IPS-18a (cell line): Measurements from ENCODE around the gene SMIM23.

Experiments used
- H3K27ac ChIP-seq: one replicate; pipeline ENCODE4 v1.5.1; 2013; ENCODE audit warnings: low read length
- H3K27me3 ChIP-seq: one replicate; pipeline ENCODE4 v1.6.1; 2013; ENCODE audit warnings: mild to moderate bottlenecking, low read length; ENCODE audit not compliant: control insufficient read depth, insufficient read depth
- H3K36me3 ChIP-seq: one replicate; pipeline ENCODE4 v1.6.1; 2013; ENCODE audit warnings: low read depth, low read length; ENCODE audit not compliant: control insufficient read depth
- H3K4me1 ChIP-seq: one replicate; pipeline ENCODE4 v1.6.1; 2013; ENCODE audit warnings: low read depth, low read length; ENCODE audit not compliant: control insufficient read depth
- H3K4me3 ChIP-seq: one replicate; pipeline ENCODE4 v1.5.1; 2013; ENCODE audit warnings: low read length
- H3K9ac ChIP-seq: one replicate; pipeline ENCODE4 v1.6.1; 2013; ENCODE audit warnings: mild to moderate bottlenecking, low read length, moderate library complexity
- H3K9me3 ChIP-seq: one replicate; pipeline ENCODE4 v1.6.1; 2013; ENCODE audit warnings: low read depth, low read length; ENCODE audit not compliant: control insufficient read depth

The SMIM23 gene

GRCh38 chr5:171785517-171785916, at the start of gene SMIM23:
Gene SMIM23, plus strand, starts transcription at chr5:171785817. Its CDS starts 55 bp downstream, at chr5:171785872.
- no peaks in the 10 kb centered on the region for H3K4me1 ChIP-seq
- no peak within 1 kb of the TSS for H3K9ac ChIP-seq
- H3K27me3 ChIP-seq: no peaks in the 10 kb centered on the region
- no peak within 1 kb of the TSS for H3K27ac ChIP-seq
- H3K4me3 ChIP-seq: no peak within 1 kb of the TSS
- H3K9me3 ChIP-seq: no peaks in the 10 kb centered on the region
- no peaks in the 10 kb centered on the region for H3K36me3 ChIP-seq

- no peak overlapping the region for H3K27ac ChIP-seq
- H3K27me3 ChIP-seq: peaks cover 18% of the 10 kb centered on the region
- H3K4me1 ChIP-seq: peaks cover 22% of the 10 kb centered on the region
- H3K4me3 ChIP-seq: no peak overlapping the region
- H3K36me3 ChIP-seq: no peaks in the 10 kb centered on the region
- no peak overlapping the region for H3K9ac ChIP-seq
- no peaks in the 10 kb centered on the region for H3K9me3 ChIP-seq
Measured at GRCh38 chr5:171736976-171737891, 48.4 kb upstream of the SMIM23 start.

- H3K27me3 ChIP-seq: peaks cover 18% of the 10 kb centered on the region
- H3K9me3 ChIP-seq: no peaks in the 10 kb centered on the region
- H3K9ac ChIP-seq: no peak overlapping the region
- no peaks in the 10 kb centered on the region for H3K36me3 ChIP-seq
- no peak overlapping the region for H3K4me3 ChIP-seq
- peaks cover 22% of the 10 kb centered on the region for H3K4me1 ChIP-seq
- no peak overlapping the region for H3K27ac ChIP-seq
Measured at GRCh38 chr5:171738501-171738900, 47.1 kb upstream of the SMIM23 start.

- Histone ChIP-seq H3K27ac (no peak overlapping the region), H3K9me3 (no peaks in the 10 kb centered on the region), H3K36me3 (no peaks in the 10 kb centered on the region), H3K4me1 (peaks cover 22% of the 10 kb centered on the region), H3K9ac (no peak overlapping the region), H3K27me3 (peaks cover 18% of the 10 kb centered on the region), H3K4me3 (no peak overlapping the region)
Measured at GRCh38 chr5:171739271-171739670, 46.3 kb upstream of the SMIM23 start.

- no peaks in the 10 kb centered on the region for H3K9me3 ChIP-seq
- peaks cover 15% of the 10 kb centered on the region for H3K4me1 ChIP-seq
- H3K27ac ChIP-seq: no peak overlapping the region
- H3K27me3 ChIP-seq: peaks cover 13% of the 10 kb centered on the region
- H3K36me3 ChIP-seq: no peaks in the 10 kb centered on the region
- H3K9ac ChIP-seq: no peak overlapping the region
- H3K4me3 ChIP-seq: no peak overlapping the region
Measured at GRCh38 chr5:171743436-171744076, 42.1 kb upstream of the SMIM23 start.

GRCh38 chr5:171744264-171744663, 41.4 kb upstream of the SMIM23 start:
- no peak overlapping the region for H3K27ac ChIP-seq
- peaks cover 8% of the 10 kb centered on the region for H3K4me1 ChIP-seq
- no peaks in the 10 kb centered on the region for H3K36me3 ChIP-seq
- peaks cover 7% of the 10 kb centered on the region for H3K27me3 ChIP-seq
- no peaks in the 10 kb centered on the region for H3K9me3 ChIP-seq
- H3K9ac ChIP-seq: no peak overlapping the region
- H3K4me3 ChIP-seq: no peak overlapping the region

GRCh38 chr5:171744882-171745281, 40.7 kb upstream of the SMIM23 start:
- H3K27ac ChIP-seq: no peak overlapping the region
- peaks cover 4% of the 10 kb centered on the region for H3K27me3 ChIP-seq
- H3K4me1 ChIP-seq: peaks cover 2% of the 10 kb centered on the region
- no peak overlapping the region for H3K4me3 ChIP-seq
- H3K9ac ChIP-seq: no peak overlapping the region
- H3K9me3 ChIP-seq: no peaks in the 10 kb centered on the region
- H3K36me3 ChIP-seq: no peaks in the 10 kb centered on the region

- Histone ChIP-seq H3K4me1 (no peaks in the 10 kb centered on the region), H3K27me3 (no peaks in the 10 kb centered on the region), H3K27ac (no peak overlapping the region), H3K9ac (no peak overlapping the region), H3K4me3 (no peak overlapping the region), H3K9me3 (no peaks in the 10 kb centered on the region), H3K36me3 (no peaks in the 10 kb centered on the region)
Measured at GRCh38 chr5:171745602-171746001, 40.0 kb upstream of the SMIM23 start.

- no peaks in the 10 kb centered on the region for H3K9me3 ChIP-seq
- H3K4me3 ChIP-seq: no peak overlapping the region
- H3K9ac ChIP-seq: no peak overlapping the region
- no peaks in the 10 kb centered on the region for H3K4me1 ChIP-seq
- H3K27me3 ChIP-seq: no peaks in the 10 kb centered on the region
- no peak overlapping the region for H3K27ac ChIP-seq
- H3K36me3 ChIP-seq: no peaks in the 10 kb centered on the region
Measured at GRCh38 chr5:171747061-171747859, 38.4 kb upstream of the SMIM23 start.

GRCh38 chr5:171748720-171749119, 36.9 kb upstream of the SMIM23 start:
- no peaks in the 10 kb centered on the region for H3K27me3 ChIP-seq
- H3K9ac ChIP-seq: no peak overlapping the region
- H3K36me3 ChIP-seq: no peaks in the 10 kb centered on the region
- no peaks in the 10 kb centered on the region for H3K4me1 ChIP-seq
- no peaks in the 10 kb centered on the region for H3K9me3 ChIP-seq
- no peak overlapping the region for H3K27ac ChIP-seq
- no peak overlapping the region for H3K4me3 ChIP-seq

GRCh38 chr5:171749365-171749764, 36.3 kb upstream of the SMIM23 start:
- no peak overlapping the region for H3K27ac ChIP-seq
- no peaks in the 10 kb centered on the region for H3K4me1 ChIP-seq
- no peaks in the 10 kb centered on the region for H3K36me3 ChIP-seq
- H3K4me3 ChIP-seq: no peak overlapping the region
- H3K27me3 ChIP-seq: no peaks in the 10 kb centered on the region
- H3K9ac ChIP-seq: no peak overlapping the region
- H3K9me3 ChIP-seq: no peaks in the 10 kb centered on the region
